Stimulated activated CD8-positive, alpha-beta memory T cell treated with anti-CD3 and anti-CD28 coated beads, Interleukin-15, amount 100 ng/mL, for 4 hours (primary cell): ENCODE measurements around the gene GRAMD4.

ENCODE experiments used
- DNase-seq, 2 donors: peaks; one replicate each; pipeline ENCODE4 v3.0.0-alpha.2; 2020; ENCODE audit warnings: low read depth in 2 of 2

GRAMD4 gene

GRCh38 chr22:46671824-46672432 is 51.7 kb downstream of the GRAMD4 start:
- no peak for DNase-seq

GRCh38 chr22:46672731-46673130 is 52.5 kb downstream of the GRAMD4 start:
- DNase-seq, result no peak

- no peak for DNase-seq
Observed at GRCh38 chr22:46673205-46673604, 53.0 kb downstream of the GRAMD4 start.

- DNase-seq, result peak; percentile 18 to 21
Observed at GRCh38 chr22:46673662-46674236, 53.6 kb downstream of the GRAMD4 start.

GRCh38 chr22:46674367-46674781 is 54.2 kb downstream of the GRAMD4 start:
- DNase-seq, result peak; percentile 88 to 97

- DNase-seq, result no peak
Observed at GRCh38 chr22:46674906-46675305, 54.7 kb downstream of the GRAMD4 start.

GRCh38 chr22:46675479-46675878 is 55.3 kb downstream of the GRAMD4 start:
- DNase-seq, result no peak

- DNase-seq, result no peak
Observed at GRCh38 chr22:46675938-46676337, 55.8 kb downstream of the GRAMD4 start.

- no peak for DNase-seq
Observed at GRCh38 chr22:46676479-46676878, 56.3 kb downstream of the GRAMD4 start.

GRCh38 chr22:46676881-46677280 is 56.7 kb downstream of the GRAMD4 start:
- no peak for DNase-seq

- DNase-seq, result no peak
Observed at GRCh38 chr22:46677323-46678002, 57.3 kb downstream of the GRAMD4 start.

GRCh38 chr22:46678003-46678657 is 57.9 kb downstream of the GRAMD4 start:
- no peak for DNase-seq

- DNase-seq, result no peak
Observed at GRCh38 chr22:46678785-46679700, 58.9 kb downstream of the GRAMD4 start.

- no peak for DNase-seq
Observed at GRCh38 chr22:46679706-46680269, 59.6 kb downstream of the GRAMD4 start.

- no peak for DNase-seq
Observed at GRCh38 chr22:46681010-46681409, 60.8 kb downstream of the GRAMD4 start.

- DNase-seq, result no peak
Observed at GRCh38 chr22:46682011-46682731, 62.0 kb downstream of the GRAMD4 start.

GRCh38 chr22:46684706-46685105 is 64.5 kb downstream of the GRAMD4 start:
- DNase-seq, result no peak

GRCh38 chr22:46686221-46687047 is 66.2 kb downstream of the GRAMD4 start:
- DNase-seq, result no peak

GRCh38 chr22:46687048-46687444 is 66.9 kb downstream of the GRAMD4 start:
- DNase-seq, result no peak

- DNase-seq, result no peak
Observed at GRCh38 chr22:46687460-46687859, 67.3 kb downstream of the GRAMD4 start.
